Measurements from ENCODE around the gene INPP5D. TPM values are rescaled to one million over a fixed set of nuclear protein-coding genes. Genes with fewer than 3 reads are reported as not detected.
"Not testable (repeated sequence)": the region's sequence is repeated elsewhere in the genome, so short reads cannot be mapped to it uniquely, and the experiment has no call there.

Gene INPP5D
- total RNA-seq, 1 donor from 2014 or later, result 5.0 TPM

DNA sequence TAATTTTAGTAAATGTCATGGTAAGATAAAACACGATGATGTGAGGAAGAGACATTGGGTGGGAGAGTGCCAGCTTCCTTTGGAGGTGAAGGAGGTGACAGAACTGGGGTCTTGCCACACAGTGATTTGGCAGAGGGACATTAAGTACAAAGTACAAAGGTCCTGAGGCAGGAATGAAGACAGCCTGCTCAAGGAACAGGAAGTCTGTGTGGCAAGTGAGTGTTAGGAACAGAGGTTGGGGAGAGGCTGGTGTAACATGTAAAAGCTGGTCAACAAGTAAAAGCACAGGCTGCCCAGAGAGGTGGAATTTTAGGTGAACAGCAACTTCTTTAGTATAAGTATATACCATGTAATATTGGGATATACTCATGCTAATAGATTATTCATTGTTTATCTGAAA lies 73.1 kb downstream of the INPP5D start:
- no peak for ATAC-seq
- no peak for DNase-seq (ENCODE audit: low spot score)

DNA sequence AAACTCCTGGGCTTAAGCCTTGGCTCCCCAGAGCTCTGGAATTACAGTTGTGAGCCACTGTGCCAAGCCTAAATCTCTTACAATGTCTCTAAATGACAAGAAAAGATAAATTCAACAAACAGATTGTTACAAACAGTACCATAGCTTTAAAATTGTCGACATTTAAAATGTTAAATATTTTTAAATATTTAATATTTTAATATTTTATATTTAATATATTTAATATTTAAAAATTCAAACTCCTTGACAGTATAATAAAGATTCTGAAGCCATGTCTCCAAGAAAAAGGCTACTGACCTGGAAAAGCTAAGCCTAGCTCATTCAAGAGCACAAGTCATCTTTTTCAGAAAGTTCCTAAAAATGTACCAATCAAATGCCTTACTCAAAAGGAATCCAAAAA lies 75.3 kb downstream of the INPP5D start:
- no peak for DNase-seq (ENCODE audit: low spot score)
- ATAC-seq, result no peak

DNA sequence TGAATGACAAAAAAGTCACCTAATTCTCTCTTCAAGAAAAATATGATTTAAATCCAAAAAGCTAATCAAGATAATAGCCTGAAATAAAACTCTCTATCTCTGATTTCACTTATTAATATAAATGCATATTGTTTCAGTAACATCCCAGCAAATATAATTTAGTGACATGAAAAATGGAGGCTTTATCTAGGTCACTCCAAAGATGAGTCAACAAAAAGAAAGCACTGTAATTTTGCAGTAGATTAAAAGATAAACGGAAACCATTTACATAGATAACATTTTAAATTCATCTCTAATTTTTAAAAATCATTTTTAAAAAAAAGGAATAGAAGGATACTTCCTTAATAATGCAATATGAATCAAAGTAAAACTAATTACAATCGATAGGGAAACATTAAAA lies 76.9 kb downstream of the INPP5D start:
- DNase-seq (ENCODE audit: low spot score) (no peak), ATAC-seq (no peak)

DNA sequence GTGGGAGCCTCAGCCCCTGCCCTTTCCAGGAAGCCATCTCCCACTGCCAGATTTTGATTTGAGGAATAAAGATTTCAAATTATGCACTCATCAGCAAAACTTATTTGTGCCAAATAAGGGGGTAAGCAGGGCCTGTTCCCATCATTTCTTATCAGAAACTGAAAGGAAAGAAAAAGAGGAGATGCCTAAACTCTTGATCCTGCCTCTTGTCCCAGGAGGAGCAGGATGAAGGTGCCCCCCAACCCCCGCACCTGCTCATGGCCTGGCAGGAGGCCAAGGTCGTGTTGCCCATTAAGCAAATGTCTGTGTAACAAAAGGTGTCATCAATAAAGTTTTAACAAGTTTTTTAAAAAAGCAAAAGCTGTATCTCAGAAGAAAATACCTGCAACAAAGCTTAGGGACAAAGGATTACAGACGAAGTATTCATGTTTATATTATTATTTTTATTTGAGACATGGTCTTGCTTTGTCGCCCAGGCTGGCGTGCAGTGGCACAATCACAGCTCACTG lies 80.0 kb downstream of the INPP5D start:
- ATAC-seq, result no peak
- DNase-seq (ENCODE audit: low spot score), result no peak

- ATAC-seq, result no peak
Observed at GRCh38 chr2:233140978-233141377, 80.8 kb downstream of the INPP5D start.

DNA sequence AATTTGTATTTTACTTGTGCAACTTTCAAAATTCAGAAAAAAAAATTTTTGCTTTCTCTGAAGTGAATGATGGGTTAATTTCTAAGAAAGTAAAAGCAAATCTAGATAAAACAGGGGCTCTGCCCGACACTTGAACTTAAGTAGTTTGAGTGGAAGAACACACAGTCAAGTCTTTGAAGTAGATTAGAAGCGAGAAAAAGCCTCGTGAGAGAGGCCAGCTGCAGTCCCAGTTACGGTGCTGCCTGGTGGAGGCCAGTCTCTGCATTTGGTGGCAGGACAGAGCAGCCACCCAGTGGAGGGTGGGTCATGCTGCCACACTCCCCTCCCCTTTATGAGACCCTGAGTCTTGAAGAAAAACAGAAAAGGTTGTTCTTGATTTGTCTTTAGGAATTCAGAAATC lies 81.8 kb downstream of the INPP5D start:
- no peak for ATAC-seq
- no peak for DNase-seq (ENCODE audit: low spot score)

More at GRCh38 chr2:233140978-233141377, 80.8 kb downstream of the INPP5D start:
- no peak for DNase-seq (ENCODE audit: low spot score)

DNA sequence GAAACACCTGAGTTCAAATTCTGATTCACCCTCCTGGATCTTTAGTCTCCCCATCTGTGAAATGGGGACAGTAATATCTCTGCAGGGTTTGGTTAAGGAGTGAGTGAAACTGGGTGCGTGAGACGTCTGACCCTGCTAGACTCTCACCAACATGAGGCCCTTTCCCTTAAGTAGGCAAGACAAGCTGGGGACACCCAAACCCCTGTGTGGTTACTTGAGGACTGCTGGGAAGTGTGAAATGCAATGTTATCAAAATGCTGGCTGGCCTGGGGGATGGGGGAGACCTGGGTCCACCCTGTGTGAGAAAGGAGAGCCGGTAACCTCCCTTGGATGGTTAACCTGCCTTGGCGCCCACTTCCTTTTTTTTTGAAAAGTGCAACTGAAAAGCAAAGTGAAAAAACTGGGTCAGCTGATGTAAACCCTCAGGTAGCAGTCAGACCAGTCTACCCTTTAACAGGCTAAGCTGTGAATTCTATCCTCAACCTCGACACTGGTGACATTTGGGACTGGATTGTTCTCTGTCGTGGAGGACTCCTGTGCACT lies 82.3 kb downstream of the INPP5D start:
- ATAC-seq, result no peak
- DNase-seq (ENCODE audit: low spot score), result no peak

DNA sequence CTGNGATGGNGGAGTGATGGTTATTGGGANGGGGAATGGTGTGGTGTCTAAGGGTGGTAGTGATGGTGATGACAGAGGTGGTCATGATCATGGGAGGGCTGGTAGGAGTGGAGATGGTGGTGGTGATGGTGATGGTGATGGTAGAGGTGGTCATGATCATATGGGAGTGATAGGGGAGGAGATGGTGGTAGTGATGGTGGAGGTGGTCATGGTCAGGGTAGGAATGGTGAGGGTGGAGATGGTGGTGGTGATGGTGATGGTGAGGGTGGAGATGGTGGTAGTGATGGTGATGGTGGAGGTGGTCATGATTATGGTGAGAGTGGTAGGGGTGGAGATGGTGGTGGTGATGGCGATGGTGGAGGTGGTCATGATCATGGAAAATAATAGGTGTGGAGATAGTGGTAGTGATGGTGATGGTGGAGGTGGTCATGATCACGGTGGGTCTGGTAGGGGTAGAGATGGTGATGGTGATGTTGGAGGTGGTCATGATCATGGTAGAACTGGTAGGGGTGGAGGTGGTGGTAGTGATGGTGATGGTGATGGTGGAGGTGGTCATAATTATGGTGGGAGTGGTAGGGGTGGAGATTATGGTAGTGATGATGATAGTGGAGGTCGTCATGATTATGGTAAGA lies 83.7 kb downstream of the INPP5D start:
- ATAC-seq (no peak), DNase-seq (ENCODE audit: low spot score) (no peak)

DNA sequence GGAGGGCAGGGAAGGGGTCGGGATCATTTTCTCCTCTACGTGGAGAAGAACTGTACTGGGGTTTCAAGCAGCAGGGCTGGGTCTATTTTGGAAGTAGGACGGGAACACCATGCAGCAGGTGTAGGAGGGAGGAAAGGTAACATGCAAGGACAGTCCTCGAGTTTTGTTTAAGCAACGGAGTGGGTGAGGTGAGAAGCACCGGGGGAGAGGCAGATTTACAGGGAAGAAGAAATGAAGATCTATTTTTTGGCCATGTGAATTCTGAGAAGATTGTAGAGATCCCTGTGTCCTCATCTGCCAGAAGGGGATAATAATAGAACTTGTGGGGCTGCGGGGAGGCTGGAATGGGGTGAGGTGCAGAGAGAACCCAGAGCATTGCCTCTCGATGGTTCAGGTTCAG lies 85.6 kb downstream of the INPP5D start:
- DNase-seq (ENCODE audit: low spot score), result no peak
- no peak for ATAC-seq

- ATAC-seq, result no peak
- no peak for DNase-seq (ENCODE audit: low spot score)
Observed at GRCh38 chr2:233146194-233146593, 86.1 kb downstream of the INPP5D start.

DNA sequence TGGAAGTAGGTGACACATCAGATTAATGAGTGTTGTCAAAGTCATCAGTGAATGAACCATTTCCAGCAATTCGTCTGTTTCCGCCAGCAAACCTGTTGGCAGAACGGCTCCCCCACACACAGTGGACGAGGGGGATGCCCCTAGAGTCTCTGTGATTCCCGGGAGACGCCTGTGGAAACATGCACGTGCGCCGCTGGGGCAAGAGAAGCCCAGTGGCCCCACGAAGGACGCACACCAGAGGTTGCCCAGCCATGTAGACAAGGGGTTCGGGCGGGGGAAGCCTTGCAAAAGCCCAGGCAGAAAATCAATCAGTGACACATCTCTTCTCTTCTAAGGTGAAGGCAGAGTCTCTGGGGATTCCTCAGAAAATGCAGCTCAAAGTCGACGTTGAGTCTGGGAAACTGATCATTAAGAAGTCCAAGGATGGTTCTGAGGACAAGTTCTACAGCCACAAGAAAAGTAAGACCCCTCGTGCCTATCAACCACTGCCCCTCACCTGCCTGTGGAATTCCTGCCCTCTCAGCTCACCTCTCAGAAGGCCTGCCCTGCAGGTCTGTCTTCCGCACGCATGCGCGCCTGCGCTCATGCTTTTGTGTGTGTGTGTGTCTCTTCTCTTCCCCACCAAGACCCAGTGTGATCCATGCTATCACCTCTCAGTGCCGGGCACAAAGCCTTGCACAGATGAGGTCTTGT lies 87.1 kb downstream of the INPP5D start:
- DNase-seq (ENCODE audit: low spot score) (no peak), ATAC-seq (no peak)

- no peak for ATAC-seq
- no peak for DNase-seq (ENCODE audit: low spot score)
Observed at GRCh38 chr2:233147829-233148167, 87.7 kb downstream of the INPP5D start.

DNA sequence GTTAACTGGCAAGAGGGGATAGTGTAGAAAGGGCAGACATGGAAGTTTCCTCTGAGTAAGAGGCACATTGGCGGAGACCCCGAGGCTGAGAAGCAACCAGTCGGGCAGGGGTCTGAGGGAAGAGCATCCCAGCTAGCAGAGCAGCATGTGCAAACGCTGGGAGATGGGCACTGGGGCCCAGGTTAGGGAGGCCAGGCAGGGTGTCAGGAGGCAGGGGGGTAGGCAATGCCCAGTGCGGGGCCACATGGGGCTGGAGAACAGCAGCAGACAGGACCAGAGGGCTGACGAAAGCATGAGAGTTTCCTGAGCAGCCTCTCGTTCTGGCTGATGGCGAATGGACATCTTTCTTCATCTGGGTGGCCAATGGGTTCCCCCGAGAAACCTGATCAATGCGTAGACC lies 88.2 kb downstream of the INPP5D start:
- DNase-seq (ENCODE audit: low spot score), result no peak
- ATAC-seq, result no peak

- ATAC-seq (no peak), DNase-seq (ENCODE audit: low spot score) (no peak)
Observed at GRCh38 chr2:233152541-233152940, 92.4 kb downstream of the INPP5D start.

GRCh38 chr2:233153146-233153798 lies 93.1 kb downstream of the INPP5D start:
- ATAC-seq, result no peak
- no peak for DNase-seq (ENCODE audit: low spot score)

DNA sequence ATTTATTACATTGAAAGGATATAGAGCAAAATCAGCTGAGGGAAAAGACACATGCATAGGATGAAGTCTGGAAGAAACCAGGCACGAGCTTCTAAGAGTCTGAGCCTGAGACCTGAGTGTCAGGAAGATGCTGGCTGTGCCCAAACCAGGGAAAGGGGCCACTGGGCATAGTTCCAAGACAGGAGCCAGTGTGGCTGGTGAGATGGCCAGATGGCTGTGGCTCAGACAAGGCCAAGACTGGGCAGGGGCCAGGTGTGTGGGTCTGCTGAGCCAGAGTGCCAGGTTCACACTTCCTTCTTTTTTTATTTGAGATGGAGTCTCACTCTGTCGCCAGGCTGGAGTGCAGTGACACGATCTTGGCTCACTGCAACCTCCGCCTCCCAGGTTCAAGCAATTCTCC lies 95.9 kb downstream of the INPP5D start:
- DNase-seq (ENCODE audit: low spot score), result no peak

DNA sequence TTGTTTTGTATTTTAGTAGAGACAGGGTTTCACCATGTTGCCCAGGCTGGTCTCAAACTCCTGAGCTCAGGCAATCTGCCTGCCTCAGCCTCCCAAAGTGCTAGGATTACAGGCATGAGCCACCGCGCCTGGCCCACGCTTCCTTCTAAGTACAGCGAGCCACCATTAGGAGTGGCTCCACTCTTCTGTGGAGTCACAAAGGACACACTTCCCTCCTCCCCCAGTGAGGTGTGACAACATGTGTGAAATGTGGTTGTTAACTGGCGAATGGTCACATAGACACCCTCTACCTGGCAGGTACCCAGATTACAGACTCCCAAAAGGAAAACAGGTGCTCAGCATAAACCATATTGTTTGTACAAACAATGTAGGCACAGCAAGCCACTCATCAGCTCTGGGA lies 96.3 kb downstream of the INPP5D start:
- not testable (repeated sequence) for ATAC-seq; DNase-seq (ENCODE audit: low spot score)

More for the DNA sequence above, 95.9 kb downstream of the INPP5D start:
- no peak for ATAC-seq

DNA sequence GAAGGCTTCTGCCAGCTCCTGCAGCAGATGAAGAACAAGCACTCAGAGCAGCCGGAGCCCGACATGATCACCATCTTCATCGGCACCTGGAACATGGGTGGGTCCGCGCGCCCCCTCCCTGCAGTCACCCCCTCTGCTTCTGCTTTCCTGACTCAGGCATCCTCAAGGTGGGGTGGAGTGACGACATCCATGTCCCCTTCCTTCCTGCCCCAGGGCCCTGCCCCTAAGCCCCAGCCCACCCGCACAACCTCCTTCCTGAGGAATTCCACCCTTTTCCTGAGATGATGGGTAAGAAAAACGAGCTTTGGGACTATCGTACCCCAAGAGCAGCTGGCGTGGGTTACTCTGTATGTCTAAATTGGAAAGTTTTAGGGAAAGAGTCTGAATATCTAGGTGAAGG lies 101.6 kb downstream of the INPP5D start:
- DNase-seq (ENCODE audit: low spot score), result no peak
- ATAC-seq, result no peak

DNA sequence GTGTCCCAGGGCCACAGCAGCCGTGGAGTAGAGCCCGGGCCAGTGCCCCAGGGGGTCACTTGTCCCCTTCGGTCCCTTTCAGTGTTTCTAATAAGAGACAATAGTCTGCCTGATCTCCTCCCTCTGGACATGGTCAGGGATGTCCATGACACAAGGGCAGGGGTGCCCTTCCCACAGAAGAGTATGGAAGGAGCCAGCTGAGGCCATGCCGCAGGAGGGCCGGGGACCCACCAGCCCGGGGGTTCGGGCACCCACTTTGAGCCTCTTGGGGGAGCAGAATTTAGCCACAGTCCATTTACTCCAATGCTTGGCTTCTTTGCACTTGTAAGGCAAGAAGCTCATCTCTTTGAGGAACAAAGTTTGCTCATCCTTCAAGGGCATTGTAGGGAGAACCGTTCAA lies 102.6 kb downstream of the INPP5D start:
- no peak for DNase-seq (ENCODE audit: low spot score)
- no peak for ATAC-seq

DNA sequence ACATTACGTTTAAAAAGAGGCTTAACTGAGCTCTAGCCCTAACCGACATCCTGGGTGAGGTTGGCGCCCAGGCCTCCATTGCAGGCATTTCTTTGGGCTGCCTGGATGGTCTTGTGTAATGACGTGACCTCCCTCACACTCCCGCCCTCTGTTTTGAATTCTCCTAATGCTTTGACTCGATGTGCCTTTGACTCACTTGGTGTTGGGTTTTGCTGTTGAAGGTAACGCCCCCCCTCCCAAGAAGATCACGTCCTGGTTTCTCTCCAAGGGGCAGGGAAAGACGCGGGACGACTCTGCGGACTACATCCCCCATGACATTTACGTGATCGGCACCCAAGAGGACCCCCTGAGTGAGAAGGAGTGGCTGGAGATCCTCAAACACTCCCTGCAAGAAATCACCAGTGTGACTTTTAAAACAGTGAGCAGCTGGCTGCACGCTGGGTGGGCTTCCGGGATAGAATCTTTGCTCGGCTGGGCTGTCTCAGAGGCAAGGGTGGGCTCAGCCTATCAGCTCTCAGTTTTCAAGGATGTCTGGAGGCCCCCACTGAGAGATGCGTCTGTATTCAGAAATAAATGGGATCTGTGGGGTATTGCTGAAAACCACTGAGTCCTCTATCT lies 103.5 kb downstream of the INPP5D start:
- ATAC-seq (no peak), DNase-seq (ENCODE audit: low spot score) (no peak)

GRCh38 chr2:233164128-233164635 lies 104.0 kb downstream of the INPP5D start:
- DNase-seq (ENCODE audit: low spot score), result no peak

More at GRCh38 chr2:233164128-233164635, 104.0 kb downstream of the INPP5D start:
- no peak for ATAC-seq
